BLaER1 treated with 17β-estradiol and CSF1 and Interleukin-3, amounts not matched to agents 10 nM and 100 nM (cell line): Measurements from ENCODE around the gene PIP5K1B.
"Not testable (repeated sequence)": the region's sequence is repeated elsewhere in the genome, so short reads cannot be mapped to it uniquely, and the experiment has no call there.

Experiments used
- H3K27ac ChIP-seq, 11 experiments: shearing (Covaris generic); formaldehyde crosslinking; 2 replicates each; pipeline ENCODE4 v1.8.1; 2022
- H3K27me3 ChIP-seq, 11 experiments: shearing (Covaris generic); formaldehyde crosslinking; 2 replicates each; pipeline ENCODE4 v1.8.1; 2022
- H3K36me3 ChIP-seq, 11 experiments: shearing (Covaris generic); formaldehyde crosslinking; 2 replicates each; pipeline ENCODE4 v1.8.1; 2022
- H3K4me1 ChIP-seq, 10 experiments: shearing (Covaris generic); formaldehyde crosslinking; 2 replicates each; pipeline ENCODE4 v1.8.1; 2022
- H3K4me2 ChIP-seq, 11 experiments: shearing (Covaris generic); formaldehyde crosslinking; 2 replicates each; pipeline ENCODE4 v1.8.1; 2022
- H3K4me3 ChIP-seq, 10 experiments: shearing (Covaris generic); formaldehyde crosslinking; 2 replicates each; pipeline ENCODE4 v1.8.1; 2022
- H3K9ac ChIP-seq, 11 experiments: shearing (Covaris generic); formaldehyde crosslinking; 2 replicates each; pipeline ENCODE4 v1.8.1; 2022
- H3K9me3 ChIP-seq, 11 experiments: shearing (Covaris generic); formaldehyde crosslinking; replicated peaks in 1 of 11; 2 replicates each; pipeline ENCODE4 v1.8.1; 2022
- H4K20me1 ChIP-seq, 11 experiments: shearing (Covaris generic); formaldehyde crosslinking; 2 replicates each; pipeline ENCODE4 v1.8.1; 2022
- Cebpa-rat ChIP-seq, 11 experiments: shearing (Covaris generic); IDR thresholded peaks; 2 replicates each; pipeline ENCODE4 v1.8.1; 2022

Gene PIP5K1B

DNA sequence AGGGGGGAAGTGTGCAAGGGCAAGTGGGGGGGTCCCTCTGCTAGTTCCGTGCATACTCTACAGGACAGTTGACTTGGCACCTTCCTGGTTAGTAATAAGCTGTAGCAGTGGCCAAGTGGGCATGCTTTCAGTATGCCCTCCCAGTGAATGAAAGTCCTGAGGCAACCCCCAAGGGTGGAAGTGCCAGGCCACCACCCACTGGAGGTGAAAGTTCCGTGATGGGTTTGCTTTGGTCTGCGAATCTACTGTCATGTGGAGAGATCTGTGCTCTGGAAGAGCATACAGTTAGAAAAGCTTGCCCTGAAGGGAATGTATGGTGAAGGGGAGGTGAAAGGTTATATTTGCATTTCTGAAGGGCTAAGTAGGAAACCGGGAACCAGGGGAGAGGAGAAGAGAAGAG lies 340.8 kb downstream of the PIP5K1B start:
- Histone ChIP-seq H3K4me2 (peak overlapping the region in 8 of 11 experiments; percentile 12 to 36 (median 26); a peak in 10 of 22 replicates), H3K9me3 (no peaks in the 10 kb centered on the region), H3K9ac (no peak overlapping the region), H3K4me3 (no peak overlapping the region), H3K36me3 (peaks cover 9 to 64% (median 39%) of the 10 kb centered on the region in 11 experiments), H4K20me1 (peaks cover 0 to 79% (median 34%) of the 10 kb centered on the region in 11 experiments; a peak in 16 of 22 replicates), H3K27ac (no peak overlapping the region), H3K4me1 (peaks cover 24 to 36% (median 33%) of the 10 kb centered on the region in 10 experiments), H3K27me3 (no peaks in the 10 kb centered on the region)
- TF ChIP-seq Cebpa-rat (IDR thresholded peaks at IDR 0.05): no peak

DNA sequence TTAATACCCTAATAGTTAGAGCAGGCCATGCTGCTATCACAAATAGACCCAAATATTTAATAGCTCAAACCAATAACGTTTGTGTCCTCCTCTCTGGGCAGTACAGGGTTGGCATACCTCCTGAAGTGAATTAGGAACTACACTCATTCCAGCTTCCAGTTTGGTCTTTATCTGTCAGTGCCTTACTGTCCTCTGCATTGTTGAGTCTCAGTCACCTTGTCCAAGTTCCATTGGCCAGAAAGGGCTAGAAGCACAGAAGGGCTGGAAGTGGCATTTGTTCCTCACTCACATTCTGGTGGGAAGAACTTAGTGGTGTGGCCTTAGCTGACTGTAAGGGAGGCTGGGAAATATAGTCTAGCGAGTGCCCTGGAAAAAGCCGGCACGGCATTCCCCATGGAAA lies 341.7 kb downstream of the PIP5K1B start:
- peak overlapping the region; percentile 45 to 72 (median 66) for H3K4me2 ChIP-seq
- H3K36me3 ChIP-seq: peaks cover 9 to 64% (median 43%) of the 10 kb centered on the region in 11 experiments
- 0 out of 22 replicates have a peak overlapping the region, but pooled peaks of 1 of the 11 experiments have one; percentile 32 for H3K9ac ChIP-seq
- peaks cover 0 to 70% (median 28%) of the 10 kb centered on the region in 11 experiments; a peak in 16 of 22 replicates for H4K20me1 ChIP-seq
- TF ChIP-seq Cebpa-rat (IDR thresholded peaks at IDR 0.05): no peak
- no peak overlapping the region for H3K4me3 ChIP-seq
- peaks cover 24 to 36% (median 33%) of the 10 kb centered on the region in 10 experiments for H3K4me1 ChIP-seq
- no peak overlapping the region for H3K27ac ChIP-seq
- no peaks in the 10 kb centered on the region for H3K27me3 ChIP-seq
- H3K9me3 ChIP-seq: no peaks in the 10 kb centered on the region

DNA sequence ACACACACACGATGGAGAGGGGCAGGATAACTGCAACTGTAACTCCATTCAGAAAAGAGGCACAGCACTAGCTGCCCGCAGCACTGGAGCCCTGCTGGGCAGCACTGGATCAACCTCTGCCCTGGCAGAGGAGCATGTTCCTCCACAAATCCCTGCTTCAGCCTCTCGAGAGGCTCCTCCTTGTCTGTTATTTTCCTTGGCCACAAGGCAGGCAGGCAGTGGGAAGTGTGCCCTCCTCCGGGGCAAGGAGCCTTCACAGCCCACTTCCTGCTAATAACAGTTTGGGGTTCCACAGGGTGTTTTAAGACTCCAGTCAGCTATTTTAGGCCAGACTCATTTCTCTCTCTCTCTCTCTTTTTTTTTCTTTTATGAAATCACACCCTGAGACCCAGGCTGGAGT lies 342.3 kb downstream of the PIP5K1B start:
- no peak for TF ChIP-seq Cebpa-rat (IDR thresholded peaks at IDR 0.05)
- no peak overlapping the region for H3K4me3 ChIP-seq
- no peaks in the 10 kb centered on the region for H3K27me3 ChIP-seq
- H3K9me3 ChIP-seq: no peaks in the 10 kb centered on the region
- H3K27ac ChIP-seq: peak overlapping the region in 5 of 11 experiments; percentile 7 to 37 (median 20); a peak in 3 of 22 replicates
- H3K4me2 ChIP-seq: peak overlapping the region; percentile 45 to 72 (median 66)
- H3K36me3 ChIP-seq: peaks cover 9 to 66% (median 43%) of the 10 kb centered on the region in 11 experiments
- H4K20me1 ChIP-seq: peaks cover 0 to 63% (median 22%) of the 10 kb centered on the region in 11 experiments; a peak in 15 of 22 replicates
- peaks cover 24 to 36% (median 33%) of the 10 kb centered on the region in 10 experiments for H3K4me1 ChIP-seq
- peak overlapping the region in 4 of 11 experiments; percentile 6 to 41 (median 22); a peak in 1 of 22 replicates for H3K9ac ChIP-seq

DNA sequence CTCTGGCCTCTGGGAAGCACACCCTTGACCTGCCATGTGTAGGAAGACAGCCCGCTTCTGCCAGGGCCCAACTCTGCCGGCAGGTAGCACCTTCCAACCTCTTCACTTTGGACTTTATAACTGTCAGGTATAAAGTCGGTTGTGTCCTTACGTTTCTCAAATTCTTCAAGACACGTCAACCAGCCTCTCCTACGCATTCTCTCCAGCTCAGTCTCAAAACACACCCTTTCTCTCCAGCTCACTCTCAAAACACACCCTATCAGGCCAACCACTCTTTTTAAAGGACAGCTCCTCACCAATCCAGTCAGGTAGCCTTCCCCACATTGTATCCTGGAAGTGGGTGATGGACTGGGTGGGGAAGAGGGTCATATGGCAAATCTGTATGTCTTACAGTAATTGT lies 344.1 kb downstream of the PIP5K1B start:
- Histone ChIP-seq H3K27me3 (no peaks in the 10 kb centered on the region), H3K27ac (no peak overlapping the region), H3K36me3 (peaks cover 9 to 70% (median 50%) of the 10 kb centered on the region in 11 experiments), H3K9ac (no peak overlapping the region), H3K9me3 (no peaks in the 10 kb centered on the region), H3K4me2 (no peak overlapping the region), H3K4me1 (peaks cover 24 to 36% (median 32%) of the 10 kb centered on the region in 10 experiments), H4K20me1 (peaks cover 0 to 53% (median 15%) of the 10 kb centered on the region in 11 experiments; a peak in 12 of 22 replicates), H3K4me3 (no peak overlapping the region)
- no peak for TF ChIP-seq Cebpa-rat (IDR thresholded peaks at IDR 0.05)

DNA sequence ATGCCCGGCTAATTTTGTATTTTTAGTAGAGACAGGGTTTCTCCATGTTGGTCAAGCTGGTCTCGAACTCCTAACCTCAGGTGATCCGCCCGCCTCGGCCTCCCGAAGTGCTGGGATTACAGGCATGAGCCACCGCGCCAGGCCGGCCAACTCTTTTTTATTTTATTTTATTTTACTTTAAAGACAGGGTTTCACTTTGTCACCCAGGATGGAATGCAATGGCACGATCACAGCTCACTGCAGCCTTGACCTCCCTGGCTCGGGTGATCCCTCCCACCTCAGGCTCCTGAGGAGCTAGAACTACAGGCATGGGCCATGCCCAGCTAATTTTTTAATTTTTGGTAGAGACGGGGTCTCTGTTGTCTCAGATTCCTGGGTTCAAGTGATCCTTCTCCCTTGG lies 345.9 kb downstream of the PIP5K1B start:
- peaks cover 0 to 41% (median 6%) of the 10 kb centered on the region in 11 experiments; a peak in 10 of 22 replicates for H4K20me1 ChIP-seq
- not testable (repeated sequence) for H3K9ac ChIP-seq, H3K4me2 ChIP-seq, H3K27me3 ChIP-seq, H3K9me3 ChIP-seq, H3K27ac ChIP-seq, H3K4me3 ChIP-seq
- peaks cover 11 to 20% (median 16%) of the 10 kb centered on the region in 10 experiments for H3K4me1 ChIP-seq
- H3K36me3 ChIP-seq: peaks cover 15 to 83% (median 66%) of the 10 kb centered on the region in 11 experiments

DNA sequence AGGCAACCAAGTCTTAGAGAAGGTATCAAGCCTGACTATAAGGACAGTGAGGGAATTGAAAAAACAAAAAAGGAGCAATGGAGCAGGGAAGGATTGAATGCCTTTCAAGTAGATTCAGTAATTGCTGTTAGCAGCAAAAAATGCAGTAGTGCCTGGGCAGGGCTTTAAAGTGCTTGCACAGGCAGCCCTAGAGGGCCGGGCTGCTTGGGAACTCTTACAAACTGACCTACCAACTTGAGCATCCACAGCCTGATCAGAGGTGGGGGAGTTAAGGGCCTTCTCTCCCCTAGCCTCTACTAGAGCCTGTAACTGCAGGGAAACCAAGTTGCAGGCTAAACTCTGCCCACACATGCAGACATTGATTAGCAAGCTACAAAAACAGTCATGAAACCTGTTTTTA lies 349.9 kb downstream of the PIP5K1B start:
- Histone ChIP-seq H3K27ac (no peak overlapping the region), H3K9me3 (0 out of 22 replicates have a peak, but pooled peaks cover 0 to 5% (median 0%) of the 10 kb centered on the region in 11 experiments), H3K27me3 (no peaks in the 10 kb centered on the region), H3K4me1 (peaks cover 0 to 6% (median 0%) of the 10 kb centered on the region in 10 experiments; a peak in 2 of 20 replicates), H4K20me1 (peaks cover 0 to 14% (median 0%) of the 10 kb centered on the region in 11 experiments; a peak in 5 of 22 replicates), H3K4me3 (no peak overlapping the region), H3K36me3 (peaks cover 16 to 84% (median 69%) of the 10 kb centered on the region in 11 experiments; a peak in 21 of 22 replicates), H3K9ac (peak overlapping the region in 2 of 11 experiments; percentile 29 to 32; a peak in 1 of 22 replicates), H3K4me2 (no peak overlapping the region)
- no peak for TF ChIP-seq Cebpa-rat (IDR thresholded peaks at IDR 0.05)

DNA sequence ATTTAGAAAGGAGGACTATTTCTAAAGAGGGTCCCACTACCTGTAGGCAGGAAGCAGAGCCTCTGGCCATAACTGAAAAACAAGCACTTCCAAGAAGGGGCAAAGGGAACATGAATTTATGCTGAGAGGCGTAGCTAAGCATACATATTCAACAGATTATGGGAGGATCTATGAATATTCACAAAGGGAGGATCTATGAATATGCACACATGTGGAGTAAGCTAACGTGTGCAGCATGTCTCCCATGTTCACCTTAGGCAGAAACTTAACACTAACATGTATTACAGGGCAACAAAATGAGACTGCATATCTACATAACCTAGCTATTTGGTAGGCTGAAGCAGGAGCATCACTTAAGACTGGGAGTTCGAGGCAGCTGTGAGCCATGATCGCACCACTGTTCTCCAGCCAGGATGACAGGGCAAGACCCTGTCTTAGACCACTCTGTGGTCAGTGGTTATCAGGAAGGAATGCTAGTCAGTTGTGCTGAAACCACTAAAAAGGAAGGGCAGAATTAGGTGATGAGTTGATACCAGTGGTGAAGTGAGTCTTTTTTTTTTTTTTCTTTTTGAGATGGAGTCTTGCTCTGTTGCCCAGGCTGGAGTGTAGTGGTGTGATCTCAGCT lies 351.3 kb downstream of the PIP5K1B start:
- no peak overlapping the region for H3K4me2 ChIP-seq
- peaks cover 0 to 14% (median 5%) of the 10 kb centered on the region in 11 experiments; a peak in 5 of 22 replicates for H4K20me1 ChIP-seq
- H3K4me3 ChIP-seq: no peak overlapping the region
- no peak overlapping the region for H3K9ac ChIP-seq
- H3K4me1 ChIP-seq: peaks cover 0 to 17% (median 2%) of the 10 kb centered on the region in 10 experiments; a peak in 6 of 20 replicates
- no peaks in the 10 kb centered on the region for H3K27me3 ChIP-seq
- H3K9me3 ChIP-seq: peaks cover 0 to 5% (median 0%) of the 10 kb centered on the region in 11 experiments; a peak in 1 of 22 replicates
- no peak overlapping the region for H3K27ac ChIP-seq
- peaks cover 24 to 90% (median 71%) of the 10 kb centered on the region in 11 experiments for H3K36me3 ChIP-seq
- TF ChIP-seq Cebpa-rat (IDR thresholded peaks at IDR 0.05): no peak

DNA sequence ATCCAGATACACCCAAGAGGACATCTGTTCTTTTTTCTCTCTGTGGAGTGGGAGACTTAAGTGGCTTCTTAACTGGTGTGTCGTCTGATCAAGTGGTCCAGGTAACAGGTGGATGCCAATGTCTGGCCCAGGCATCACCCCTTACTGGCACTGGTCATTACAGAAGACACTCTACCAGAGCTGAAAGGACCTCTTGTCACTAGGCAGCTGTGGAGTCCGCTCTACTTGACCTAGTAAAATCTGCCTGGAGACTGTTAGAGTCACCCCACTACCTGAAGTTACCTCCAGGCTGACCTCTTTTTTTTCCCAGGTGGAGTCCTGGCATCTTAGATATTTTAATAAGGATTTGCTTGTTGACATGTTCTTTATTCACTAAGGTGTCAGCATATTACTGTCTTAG lies 353.1 kb downstream of the PIP5K1B start:
- Histone ChIP-seq H3K4me3 (no peak overlapping the region), H3K4me1 (peaks cover 0 to 17% (median 2%) of the 10 kb centered on the region in 10 experiments; a peak in 6 of 20 replicates), H4K20me1 (peaks cover 0 to 14% (median 6%) of the 10 kb centered on the region in 11 experiments; a peak in 6 of 22 replicates), H3K4me2 (no peak overlapping the region), H3K9me3 (peaks cover 0 to 5% (median 0%) of the 10 kb centered on the region in 11 experiments; a peak in 1 of 22 replicates), H3K27me3 (no peaks in the 10 kb centered on the region), H3K9ac (no peak overlapping the region), H3K27ac (no peak overlapping the region), H3K36me3 (peaks cover 24 to 88% (median 75%) of the 10 kb centered on the region in 11 experiments)
- no peak for TF ChIP-seq Cebpa-rat (IDR thresholded peaks at IDR 0.05)
